ENCODE data around the gene ANKRD52.

ANKRD52 gene

DNA sequence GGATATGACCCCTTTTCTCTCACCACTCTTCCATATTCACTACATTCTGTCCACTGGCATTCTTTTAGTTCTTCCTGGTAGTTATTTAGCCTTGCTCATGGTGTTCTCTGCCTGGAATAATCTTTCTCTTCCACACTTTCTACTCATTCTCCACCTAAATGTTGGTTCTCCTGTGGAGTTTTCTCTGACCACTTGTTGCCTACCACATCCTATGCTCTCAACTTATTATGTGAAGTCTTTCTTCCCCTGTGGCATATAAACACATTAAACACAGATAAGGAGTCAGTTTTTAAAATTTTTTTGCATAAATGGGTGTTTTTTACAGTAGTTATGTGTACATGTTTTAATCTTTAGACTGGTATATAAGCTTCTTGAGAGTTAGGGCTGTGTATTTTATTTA, 65.6 kb downstream of the ANKRD52 start:
- peaks cover 39% of the 10 kb centered on the region for H3K4me1 Mint-ChIP-seq (ENCODE audit: low read depth)
- H3K27ac Mint-ChIP-seq = peak overlapping the region; percentile 72
- no peaks in the 10 kb centered on the region for H3K9me3 Mint-ChIP-seq
- no peak overlapping the region for H3K4me3 Mint-ChIP-seq
- no peaks in the 10 kb centered on the region for H3K27me3 Mint-ChIP-seq
- H3K36me3 Mint-ChIP-seq (ENCODE audit: low read depth) = peaks cover 12% of the 10 kb centered on the region

DNA sequence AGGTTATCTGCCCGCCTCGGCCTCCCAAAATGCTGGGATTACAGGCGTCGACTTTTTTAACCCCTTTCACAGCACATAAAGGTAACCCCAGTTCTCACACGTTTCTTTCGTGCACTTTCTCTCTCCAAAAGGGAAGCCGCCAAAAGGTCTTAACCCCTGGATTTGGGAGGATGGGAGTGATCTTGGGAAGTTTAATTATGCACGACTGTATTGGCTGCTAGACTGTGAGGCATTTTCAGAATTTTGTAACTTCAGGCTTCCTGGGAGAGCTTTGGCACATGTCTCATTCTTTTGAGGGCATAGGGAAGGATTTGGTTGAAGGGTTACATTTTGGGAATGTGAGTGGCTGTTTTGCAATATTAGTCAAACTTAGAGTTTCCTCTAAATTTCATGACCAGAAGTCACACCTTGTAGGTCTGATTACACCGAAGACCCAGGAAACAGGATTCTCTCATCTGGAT, 67.5 kb downstream of the ANKRD52 start:
- H3K27me3 Mint-ChIP-seq = no peaks in the 10 kb centered on the region
- no peaks in the 10 kb centered on the region for H3K9me3 Mint-ChIP-seq
- peaks cover 26% of the 10 kb centered on the region for H3K36me3 Mint-ChIP-seq (ENCODE audit: low read depth)
- peaks cover 55% of the 10 kb centered on the region for H3K4me1 Mint-ChIP-seq (ENCODE audit: low read depth)
- H3K4me3 Mint-ChIP-seq = peak overlapping the region; percentile 90
- H3K27ac Mint-ChIP-seq = peak overlapping the region; percentile 97

DNA sequence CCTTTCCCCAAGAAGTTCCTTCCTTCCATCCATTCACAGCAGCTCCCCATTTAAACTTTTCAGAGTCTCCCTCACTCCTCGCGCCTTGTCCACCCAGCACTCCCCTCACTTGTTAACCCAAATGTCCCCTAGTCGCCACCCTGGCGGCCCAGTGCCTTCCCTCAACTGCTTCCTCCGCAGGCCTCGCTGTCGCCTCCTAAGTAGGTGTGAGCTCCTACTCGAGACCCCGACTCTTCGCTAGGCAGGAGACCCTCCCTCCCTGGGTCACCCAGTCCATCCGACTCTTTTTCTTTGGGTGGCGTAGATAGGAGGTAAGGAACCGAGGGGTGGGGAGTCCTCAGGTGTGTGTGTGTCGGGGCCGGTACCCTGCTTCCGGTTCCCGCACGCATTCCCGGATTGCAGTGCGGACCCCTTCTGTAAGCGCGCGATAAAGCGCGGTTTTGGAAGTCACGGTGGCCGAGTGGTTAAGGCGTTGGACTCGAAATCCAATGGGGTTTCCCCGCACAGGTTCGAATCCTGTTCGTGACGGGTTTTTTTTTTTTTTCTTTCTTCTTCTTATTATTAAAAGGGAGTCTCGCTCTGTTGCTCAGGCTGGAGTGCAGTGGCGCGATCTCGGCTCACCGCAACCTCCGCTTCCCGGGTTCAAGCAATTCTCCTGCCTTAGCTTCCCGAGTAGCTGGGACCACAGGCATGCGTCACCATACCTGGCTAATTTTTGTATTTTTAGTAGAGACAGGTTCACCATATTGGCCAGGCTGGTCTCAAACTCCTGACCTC, 68.1 kb downstream of the ANKRD52 start:
- peaks cover 27% of the 10 kb centered on the region for H3K36me3 Mint-ChIP-seq (ENCODE audit: low read depth)
- no peaks in the 10 kb centered on the region for H3K9me3 Mint-ChIP-seq
- H3K27me3 Mint-ChIP-seq = no peaks in the 10 kb centered on the region
- H3K27ac Mint-ChIP-seq = peak overlapping the region; percentile 97
- H3K4me3 Mint-ChIP-seq = peak overlapping the region; percentile 90
- peaks cover 55% of the 10 kb centered on the region for H3K4me1 Mint-ChIP-seq (ENCODE audit: low read depth)

DNA sequence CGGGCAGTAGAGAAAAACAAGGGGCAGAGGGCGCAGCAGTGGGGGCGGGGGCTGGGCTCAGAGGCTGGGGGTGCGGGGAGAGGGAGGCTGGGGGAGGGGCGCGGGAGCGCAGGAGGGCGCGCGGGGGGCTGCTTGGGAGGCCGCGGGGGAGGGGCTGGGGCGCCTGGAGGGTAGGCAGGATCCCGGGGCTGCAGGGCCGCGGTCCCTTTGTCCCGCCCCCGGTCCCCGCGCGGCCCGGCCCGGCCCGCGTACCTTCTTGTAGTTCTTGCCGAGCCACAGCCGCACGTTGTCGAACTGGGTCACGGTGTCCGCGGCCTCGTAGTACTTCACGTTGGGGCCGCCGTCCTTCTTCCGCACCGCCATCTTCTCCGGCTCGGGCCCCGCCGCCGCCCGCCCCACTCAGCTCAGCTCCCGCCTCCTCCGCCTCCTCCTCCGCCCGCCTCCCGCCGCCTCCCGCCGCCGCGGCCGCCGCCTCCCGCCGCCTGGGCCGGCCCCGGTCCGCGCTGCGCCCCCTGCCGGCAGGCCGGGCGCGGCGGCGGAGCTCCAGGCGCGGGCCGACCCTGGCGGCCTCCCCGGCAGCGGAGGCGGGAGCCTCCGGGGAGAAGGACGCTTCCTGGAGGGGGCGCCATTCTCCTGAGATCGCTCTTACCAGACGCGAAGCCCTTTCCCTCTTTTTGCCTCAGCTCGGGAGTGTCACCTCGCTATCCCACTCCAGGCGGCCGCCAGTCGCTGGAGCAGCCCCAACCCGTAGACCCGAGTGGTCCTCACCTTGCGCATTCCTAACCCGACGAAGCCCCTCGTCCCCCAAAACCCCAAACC, 68.9 kb downstream of the ANKRD52 start, which contains the start of gene SMARCC2:
TSS of gene SMARCC2 (minus strand) at position 385 of the 819 bp plus-strand sequence. CDS start at position 363, 22 bp downstream.
- Mint-ChIP-seq H3K4me3 (peak within 1 kb of the TSS; percentile 92), H3K36me3 (ENCODE audit: low read depth) (peaks cover 34% of the 10 kb centered on the region), H3K27me3 (no peaks in the 10 kb centered on the region), H3K27ac (peak within 1 kb of the TSS; percentile 97), H3K4me1 (ENCODE audit: low read depth) (peaks cover 55% of the 10 kb centered on the region), H3K9me3 (no peaks in the 10 kb centered on the region)

DNA sequence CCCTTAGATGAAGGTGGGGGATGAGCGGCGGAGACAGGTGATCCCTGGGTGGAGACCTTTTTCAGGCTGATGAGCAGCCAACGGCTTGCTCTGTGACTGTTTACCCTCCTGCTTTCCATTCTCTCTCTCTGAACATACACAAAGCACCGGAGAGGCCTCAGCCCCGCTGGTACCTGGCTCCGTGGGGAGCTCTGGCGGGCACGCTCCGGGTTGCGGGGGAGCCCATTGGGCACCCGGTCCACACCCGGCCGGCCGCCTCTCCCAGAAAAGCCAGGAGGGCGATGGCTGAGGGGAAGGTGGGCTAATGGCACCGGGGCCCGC, 69.4 kb downstream of the ANKRD52 start:
- H3K36me3 Mint-ChIP-seq (ENCODE audit: low read depth) = peaks cover 39% of the 10 kb centered on the region
- peaks cover 55% of the 10 kb centered on the region for H3K4me1 Mint-ChIP-seq (ENCODE audit: low read depth)
- no peaks in the 10 kb centered on the region for H3K9me3 Mint-ChIP-seq
- H3K27ac Mint-ChIP-seq = peak overlapping the region; percentile 87
- peak overlapping the region; percentile 92 for H3K4me3 Mint-ChIP-seq
- no peaks in the 10 kb centered on the region for H3K27me3 Mint-ChIP-seq

DNA sequence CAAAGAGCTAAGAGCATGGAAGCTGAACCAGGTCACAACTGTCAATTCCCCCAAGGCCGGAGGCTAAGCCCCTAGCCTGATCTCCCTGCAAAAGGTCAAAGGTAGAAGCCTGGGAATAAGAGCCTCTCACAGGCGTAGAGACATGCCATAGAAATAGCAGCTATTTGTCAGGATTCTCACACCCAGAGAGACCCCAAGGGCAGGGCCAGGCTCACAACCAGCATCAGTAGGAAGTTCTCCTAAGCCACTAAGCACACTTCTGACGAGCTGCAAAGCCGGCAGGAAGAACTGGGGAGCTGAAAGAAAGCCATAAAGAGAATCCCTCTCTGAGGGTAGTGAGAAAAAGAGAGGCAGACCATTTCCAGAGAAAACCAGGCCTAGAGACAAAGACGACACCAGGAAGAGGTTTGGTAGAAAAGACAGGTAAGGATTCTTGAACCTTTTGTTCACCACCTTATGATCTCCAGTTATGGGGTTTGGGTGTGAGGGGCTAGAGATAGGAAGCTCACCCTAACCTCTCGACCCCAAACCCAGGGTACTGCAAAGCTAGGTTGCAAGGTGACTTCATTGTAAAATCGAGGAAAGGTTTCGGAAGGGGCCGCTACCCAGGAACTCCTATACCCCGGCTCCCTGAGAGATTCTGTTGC, 69.9 kb downstream of the ANKRD52 start:
- H3K36me3 Mint-ChIP-seq (ENCODE audit: low read depth) = peaks cover 42% of the 10 kb centered on the region
- no peaks in the 10 kb centered on the region for H3K27me3 Mint-ChIP-seq
- peaks cover 52% of the 10 kb centered on the region for H3K4me1 Mint-ChIP-seq (ENCODE audit: low read depth)
- H3K27ac Mint-ChIP-seq = peak overlapping the region; percentile 87
- H3K4me3 Mint-ChIP-seq = peak overlapping the region; percentile 92
- no peaks in the 10 kb centered on the region for H3K9me3 Mint-ChIP-seq
